COLO668 (cell line): ENCODE measurements around the gene DHODH.
"Not testable (repeated sequence)": the region's sequence is repeated elsewhere in the genome, so short reads cannot be mapped to it uniquely, and the experiment has no call there.

Source experiments
- DNase-seq: peaks from one replicate; lab custom pipeline; 2025; ENCODE audit not compliant: unreplicated experiment; lab: John Stamatoyannopoulos, UW

Gene DHODH

DNA sequence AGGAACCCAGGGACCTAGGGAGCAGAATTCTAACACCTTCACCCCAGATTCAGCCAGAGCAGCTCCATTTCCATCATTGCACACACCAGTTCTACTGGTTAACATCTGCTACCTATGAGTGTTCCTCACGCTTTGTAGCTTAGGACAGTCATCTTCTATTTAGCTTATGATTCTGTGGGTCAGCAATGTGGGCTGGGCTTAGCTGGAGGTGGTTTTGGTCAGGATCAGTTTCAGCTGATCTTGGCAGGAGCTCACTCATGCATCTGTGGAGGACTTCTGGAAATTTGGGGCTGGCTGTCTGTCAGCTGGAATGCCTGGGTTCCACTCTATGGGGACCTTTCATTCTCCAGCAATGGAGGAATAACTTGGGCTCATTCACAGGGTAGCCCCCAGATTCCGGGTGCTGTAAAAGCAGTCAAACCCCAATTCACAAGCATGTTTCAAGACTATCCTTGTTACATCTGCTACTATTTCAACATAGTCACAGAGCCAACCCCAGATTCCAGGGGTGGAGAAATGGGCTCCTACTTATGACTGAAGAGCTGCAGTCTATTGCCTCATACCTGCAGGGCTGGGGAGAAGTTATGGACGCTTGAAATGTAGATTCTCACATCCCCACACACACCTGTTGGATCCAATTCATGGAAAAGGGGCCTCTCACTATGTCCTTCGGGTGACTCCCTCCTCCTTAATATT, 42.4 kb downstream of the DHODH start:
- no peak for DNase-seq

DNA sequence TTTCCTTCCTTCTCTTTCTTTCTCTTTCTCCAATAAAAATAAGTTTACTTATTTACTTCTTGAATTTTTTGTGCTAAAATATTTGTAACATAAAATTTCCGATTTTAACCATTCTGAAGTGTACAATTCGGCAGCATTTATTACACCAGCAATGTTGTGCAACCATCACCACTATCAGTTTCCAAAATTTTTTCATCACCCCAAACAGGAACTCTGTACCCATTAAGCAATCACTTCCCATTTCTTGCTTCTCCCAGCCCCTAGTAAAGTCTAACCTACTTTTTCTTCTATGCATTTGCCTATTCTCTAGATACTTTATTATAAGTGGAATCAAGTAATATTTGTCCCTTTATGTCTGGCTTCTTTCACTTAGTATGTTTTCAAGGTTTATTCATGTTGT, 43.3 kb downstream of the DHODH start:
- DNase-seq: no peak

DNA sequence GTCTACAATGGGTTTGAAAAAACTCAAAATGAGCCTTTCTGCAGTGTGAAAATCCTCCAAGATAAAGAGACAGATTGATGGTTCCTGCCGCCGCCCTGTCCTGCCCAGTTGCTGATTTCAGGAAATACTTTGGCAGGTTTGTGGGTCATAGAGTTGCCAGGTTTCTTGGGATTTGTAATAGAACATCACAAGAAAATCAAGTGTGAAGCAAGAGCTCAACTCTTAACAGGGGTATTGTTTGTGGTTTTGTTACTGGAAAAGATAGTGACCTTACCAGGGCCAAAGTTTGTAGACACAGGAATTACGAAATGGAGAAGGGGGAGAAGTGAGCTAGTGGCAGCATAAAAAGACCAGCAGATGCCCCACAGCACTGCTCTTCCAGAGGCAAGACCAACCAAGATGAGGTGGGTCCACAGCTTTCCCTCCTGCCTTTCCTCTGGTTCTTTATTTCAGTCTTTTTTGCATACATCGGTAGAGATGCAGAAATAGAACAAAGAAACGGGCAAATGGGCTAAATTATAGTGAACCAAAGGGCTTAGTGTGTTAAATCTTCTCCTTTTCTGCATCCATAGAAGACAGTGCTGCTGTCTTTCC, 45.8 kb downstream of the DHODH start, which contains the start of gene HP:
HP (plus strand) TSS at position 252 of the 594 bp plus-strand sequence; CDS start at position 400, 148 bp downstream.
- DNase-seq: not testable (repeated sequence)

DNA sequence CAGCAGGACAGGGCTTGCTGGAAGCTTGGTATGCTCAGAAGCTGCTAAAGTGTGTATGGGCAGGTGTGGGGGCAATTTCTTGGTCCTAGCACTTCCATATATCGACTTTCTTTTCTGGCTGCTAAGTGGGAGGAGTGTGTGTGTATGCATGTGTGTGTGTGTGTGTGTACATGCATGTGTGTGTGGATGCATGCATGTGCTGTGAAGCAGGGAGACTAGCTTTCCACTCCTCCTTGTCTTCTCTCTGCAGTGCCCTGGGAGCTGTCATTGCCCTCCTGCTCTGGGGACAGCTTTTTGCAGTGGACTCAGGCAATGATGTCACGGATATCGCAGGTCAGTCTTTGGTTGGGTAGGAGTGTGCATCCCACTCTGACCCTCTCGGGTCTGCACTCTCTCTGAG, 47.4 kb downstream of the DHODH start:
- DNase-seq: no peak

DNA sequence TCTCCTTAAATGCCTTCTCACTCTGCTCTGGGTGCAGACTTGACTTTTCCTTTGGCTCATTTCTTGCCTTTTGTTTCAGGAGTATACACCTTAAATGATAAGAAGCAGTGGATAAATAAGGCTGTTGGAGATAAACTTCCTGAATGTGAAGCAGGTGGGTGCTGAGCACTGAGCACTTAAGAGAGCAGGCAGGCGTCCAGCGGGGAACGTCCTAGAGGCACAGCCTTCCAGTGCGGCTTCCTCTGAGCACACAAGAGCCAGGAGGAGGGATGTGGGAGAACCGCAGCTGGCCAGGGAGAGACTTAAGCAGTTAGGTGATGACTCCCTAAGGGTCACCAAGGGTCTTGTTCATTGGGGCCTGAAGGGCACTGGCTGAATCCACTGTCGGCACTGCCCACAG, 48.8 kb downstream of the DHODH start:
- DNase-seq: not testable (repeated sequence)

DNA sequence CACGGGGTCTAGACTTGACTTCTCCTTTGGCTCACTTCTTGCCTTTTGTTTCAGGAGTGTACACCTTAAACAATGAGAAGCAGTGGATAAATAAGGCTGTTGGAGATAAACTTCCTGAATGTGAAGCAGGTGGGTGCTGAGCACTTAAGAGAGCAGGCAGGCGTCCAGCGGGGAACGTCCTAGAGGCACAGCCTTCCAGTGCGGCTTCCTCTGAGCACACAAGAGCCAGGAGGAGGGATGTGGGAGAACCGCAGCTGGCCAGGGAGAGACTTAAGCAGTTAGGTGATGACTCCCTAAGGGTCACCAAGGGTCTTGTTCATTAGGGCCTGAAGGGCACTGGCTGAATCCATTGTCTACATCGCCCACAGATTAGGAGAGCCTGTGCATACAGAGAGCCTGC, 50.5 kb downstream of the DHODH start:
- not testable (repeated sequence) for DNase-seq

DNA sequence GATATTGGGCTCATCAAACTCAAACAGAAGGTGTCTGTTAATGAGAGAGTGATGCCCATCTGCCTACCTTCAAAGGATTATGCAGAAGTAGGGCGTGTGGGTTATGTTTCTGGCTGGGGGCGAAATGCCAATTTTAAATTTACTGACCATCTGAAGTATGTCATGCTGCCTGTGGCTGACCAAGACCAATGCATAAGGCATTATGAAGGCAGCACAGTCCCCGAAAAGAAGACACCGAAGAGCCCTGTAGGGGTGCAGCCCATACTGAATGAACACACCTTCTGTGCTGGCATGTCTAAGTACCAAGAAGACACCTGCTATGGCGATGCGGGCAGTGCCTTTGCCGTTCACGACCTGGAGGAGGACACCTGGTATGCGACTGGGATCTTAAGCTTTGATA, 51.9 kb downstream of the DHODH start:
- no peak for DNase-seq

DNA sequence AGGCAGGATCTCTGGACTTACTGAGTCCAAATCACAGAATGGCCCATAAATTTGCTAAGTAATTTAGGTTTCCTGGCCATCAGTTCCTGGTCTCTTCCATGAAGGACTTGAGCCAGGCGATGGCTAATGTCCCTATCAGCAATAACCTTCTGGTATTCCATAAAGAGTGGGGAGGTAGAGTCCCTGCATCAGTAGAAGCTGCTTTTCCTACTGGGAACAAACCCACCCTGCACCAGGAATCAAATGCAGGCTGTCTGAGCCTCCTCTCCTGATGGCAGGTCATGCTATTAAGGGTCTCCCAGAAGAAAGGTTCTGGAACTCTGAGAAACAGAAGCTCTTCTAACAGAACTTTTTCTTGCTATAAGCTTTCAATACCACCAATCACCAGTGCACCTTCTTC, 53.0 kb downstream of the DHODH start:
- DNase-seq: no peak

DNA sequence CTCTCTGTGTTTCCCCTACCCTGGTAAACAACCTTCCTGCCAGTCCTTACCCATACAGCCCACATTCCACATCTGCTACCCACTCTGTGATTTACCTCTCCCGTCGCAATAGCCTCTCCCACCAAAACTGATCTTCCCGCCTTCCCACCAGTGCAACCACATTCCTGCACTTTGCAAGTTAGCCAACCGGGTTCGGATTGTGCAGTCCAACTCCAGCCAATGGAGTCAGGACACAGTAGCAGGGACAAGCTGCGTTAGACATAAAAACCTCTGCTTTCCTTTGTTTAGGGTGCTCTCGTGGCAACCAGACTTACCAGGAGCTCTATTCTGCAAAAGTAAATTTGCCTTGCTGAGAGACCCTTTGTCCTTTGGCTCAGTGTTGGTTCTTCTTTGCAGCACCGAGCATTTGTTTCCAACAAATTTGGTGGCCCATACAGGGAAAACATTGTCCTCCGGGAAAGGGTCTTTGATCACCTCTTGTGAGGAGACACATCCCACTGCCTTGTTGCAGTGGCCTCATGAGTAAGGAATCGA, 55.9 kb downstream of the DHODH start:
- DNase-seq: no peak

DNA sequence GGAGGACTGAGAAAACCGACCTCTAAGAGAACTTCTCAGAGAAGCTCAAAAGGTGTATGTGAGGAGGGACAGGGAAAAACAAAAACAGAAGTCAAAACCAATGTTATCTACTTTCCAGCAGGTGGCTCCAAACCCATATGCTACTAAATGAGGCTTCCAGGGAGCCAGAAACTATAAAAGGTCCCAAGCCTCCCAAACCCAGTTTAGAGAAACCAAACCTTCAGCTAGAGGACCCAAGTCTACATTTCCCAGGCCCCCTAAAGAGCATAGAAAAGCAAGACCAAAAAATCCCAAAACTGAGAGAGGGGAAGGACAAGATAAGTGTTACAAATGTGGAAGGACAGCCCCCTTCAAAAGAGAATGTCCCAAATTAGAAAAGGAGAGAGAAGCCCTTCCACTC, 58.2 kb downstream of the DHODH start:
- DNase-seq: no peak

DNA sequence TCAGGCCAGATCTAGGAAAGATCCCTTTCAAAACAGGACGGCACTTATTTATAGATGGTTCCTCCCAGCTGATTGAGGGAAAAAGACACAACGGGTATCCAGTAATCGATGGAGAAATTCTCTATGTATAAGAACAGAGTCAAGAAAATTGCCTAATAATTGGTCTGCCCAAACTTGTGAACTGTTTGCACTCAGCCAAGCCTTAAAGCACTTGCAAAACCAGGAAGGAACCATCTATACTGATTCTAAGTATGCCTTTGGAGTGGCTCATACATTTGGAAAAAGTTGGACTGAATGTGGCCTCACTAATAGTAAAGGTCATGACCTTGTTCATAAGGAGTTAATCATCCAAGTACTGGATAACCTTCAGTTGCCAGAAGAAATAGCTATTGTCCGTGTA, 60.4 kb downstream of the DHODH start:
- no peak for DNase-seq

DNA sequence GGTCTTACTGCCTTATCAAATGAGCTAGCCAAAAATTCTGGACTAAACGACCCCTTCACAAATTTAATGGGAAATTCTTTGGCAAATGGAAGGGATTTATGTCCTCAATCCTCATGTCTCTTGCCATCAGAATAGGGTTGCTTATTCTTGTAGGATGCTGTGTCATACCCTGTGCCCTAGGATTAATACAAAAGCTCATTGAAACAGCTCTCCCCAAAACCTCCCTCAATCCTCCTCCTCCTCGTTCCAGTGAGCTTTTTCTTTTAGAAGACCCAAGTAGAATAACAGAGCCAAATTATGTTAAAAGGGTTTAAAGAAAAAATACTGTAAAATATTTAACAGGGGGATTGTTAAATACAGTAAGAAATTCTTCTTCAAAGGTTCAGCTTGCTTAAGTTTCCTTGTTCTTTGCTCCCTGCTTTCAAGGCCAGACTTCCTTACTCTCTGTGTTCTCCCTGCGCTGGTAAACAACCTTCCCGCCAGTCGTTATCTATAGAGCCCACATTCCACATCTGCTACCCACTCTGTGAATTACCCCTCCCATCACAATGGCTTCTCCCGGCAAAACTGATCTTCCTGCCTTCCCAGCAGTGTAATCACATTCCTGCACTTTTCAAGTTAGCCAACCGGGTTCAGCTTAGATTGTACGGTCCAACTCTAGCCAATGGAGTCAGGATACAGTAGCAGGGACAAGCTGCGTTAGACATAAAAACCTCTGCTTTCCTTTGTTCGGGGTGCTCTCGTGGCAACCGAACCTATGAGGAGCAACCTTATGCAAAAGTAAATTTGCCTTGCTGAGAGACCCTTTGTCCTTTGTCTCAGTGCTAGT, 64.2 kb downstream of the DHODH start:
- no peak for DNase-seq

DNA sequence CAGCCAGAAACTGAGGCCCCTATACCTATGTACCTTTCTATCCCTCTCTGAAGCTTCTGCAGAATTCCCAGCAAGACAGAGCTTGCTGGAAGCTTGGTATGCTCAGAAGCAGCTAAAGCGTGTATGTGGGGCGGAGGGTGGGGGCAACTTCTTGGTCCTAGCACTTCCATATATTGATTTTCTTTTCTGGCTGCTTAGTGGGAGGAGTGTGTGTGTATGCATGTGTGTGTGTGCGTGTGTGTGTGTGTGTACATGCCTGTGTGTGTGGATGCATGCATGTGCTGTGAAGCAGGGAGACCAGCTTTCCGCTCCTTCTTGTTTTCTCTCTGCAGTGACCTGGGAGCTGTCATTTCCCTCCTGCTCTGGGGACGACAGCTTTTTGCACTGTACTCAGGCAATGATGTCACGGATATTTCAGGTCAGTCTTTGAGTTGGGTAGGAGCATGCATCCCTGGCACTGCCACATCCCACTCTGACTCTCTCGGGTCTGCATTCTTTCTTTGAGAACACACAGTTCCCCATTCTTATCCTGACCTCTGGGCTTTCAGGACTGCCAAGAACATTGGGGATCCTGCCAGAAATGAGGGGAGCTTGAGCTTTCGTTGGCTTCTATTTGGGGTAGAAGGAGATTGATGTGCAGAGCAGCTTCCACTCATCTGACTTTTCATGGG, 65.2 kb downstream of the DHODH start:
- DNase-seq: no peak

DNA sequence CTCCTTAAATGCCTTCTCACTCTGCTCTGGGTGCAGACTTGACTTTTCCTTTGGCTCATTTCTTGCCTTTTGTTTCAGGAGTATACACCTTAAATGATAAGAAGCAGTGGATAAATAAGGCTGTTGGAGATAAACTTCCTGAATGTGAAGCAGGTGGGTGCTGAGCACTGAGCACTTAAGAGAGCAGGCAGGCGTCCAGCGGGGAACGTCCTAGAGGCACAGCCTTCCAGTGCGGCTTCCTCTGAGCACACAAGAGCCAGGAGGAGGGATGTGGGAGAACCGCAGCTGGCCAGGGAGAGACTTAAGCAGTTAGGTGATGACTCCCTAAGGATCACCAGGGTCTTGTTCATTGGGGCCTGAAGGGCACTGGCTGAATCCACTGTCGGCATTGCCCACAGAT, 66.5 kb downstream of the DHODH start:
- not testable (repeated sequence) for DNase-seq
